NCI-H1417 treated with DMSO at 0.1 percent for 48 hours (cell line): Measurements from ENCODE around the gene OR52B6.
"Not testable (repeated sequence)": the region's sequence is repeated elsewhere in the genome, so short reads cannot be mapped to it uniquely, and the experiment has no call there.

Experiments used
- DNase-seq: peaks from one replicate; lab custom pipeline; 2025; lab: John Stamatoyannopoulos, UW

Gene OR52B6

DNA sequence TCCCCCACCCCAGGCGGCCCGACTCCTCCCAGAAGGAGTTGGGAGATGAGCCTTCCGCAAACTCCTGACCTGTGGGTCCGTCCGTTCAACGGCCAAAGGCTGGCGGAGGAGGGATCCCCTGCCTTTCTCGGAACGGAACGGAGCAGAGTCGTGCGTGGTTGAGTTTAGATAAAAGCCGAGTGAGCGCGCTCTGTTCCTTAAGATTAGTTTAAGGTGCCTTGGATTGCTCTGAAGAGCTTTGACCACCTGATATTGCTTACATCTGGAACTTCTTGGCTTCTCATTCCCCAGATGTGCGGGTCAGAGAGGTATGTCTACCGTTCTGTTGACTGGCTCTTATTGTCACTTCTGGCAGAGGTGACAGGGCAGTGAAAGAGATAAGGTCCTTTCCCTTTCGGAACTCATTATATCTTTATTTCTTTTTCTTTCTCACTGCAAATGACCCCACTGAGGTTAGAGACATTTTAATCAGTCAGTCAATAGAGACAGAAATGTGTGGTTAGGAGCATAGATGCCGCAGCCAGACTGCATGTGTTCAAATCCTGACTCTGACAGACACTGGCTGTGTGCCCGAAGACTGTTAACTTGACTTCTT is 16.0 kb downstream of the OR52B6 start, which contains the start of gene TRIM6:
Gene TRIM6, plus strand, starts transcription at position 31 of the 595 bp plus-strand sequence. Its CDS starts 261 bp downstream, at position 292.
- DNase-seq: no peak

DNA sequence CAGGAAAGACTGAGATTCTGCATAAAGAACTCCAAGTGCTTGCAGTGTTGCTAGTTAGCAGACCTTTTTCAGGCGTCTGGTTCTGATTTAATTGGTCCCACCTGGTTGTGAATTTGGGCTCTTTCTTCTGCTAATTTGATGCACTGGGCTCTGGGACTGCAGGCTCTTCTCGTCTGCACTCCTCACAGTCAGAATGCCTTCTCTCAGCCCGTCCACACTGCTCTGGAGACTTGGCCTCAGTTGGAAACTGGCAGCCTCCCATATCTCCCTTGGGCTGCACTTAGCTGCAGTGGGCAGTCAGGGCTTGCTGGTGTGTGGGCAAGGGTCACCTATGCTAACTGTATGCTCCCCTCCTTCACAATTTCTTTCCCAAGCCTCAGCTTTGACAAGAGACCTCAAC is 17.3 kb downstream of the OR52B6 start:
- no peak for DNase-seq

- DNase-seq: no peak
Measured at GRCh38 chr11:5600374-5600851, 19.7 kb downstream of the OR52B6 start.

- DNase-seq: not testable (repeated sequence)
Measured at GRCh38 chr11:5602791-5603190, 22.1 kb downstream of the OR52B6 start.

DNA sequence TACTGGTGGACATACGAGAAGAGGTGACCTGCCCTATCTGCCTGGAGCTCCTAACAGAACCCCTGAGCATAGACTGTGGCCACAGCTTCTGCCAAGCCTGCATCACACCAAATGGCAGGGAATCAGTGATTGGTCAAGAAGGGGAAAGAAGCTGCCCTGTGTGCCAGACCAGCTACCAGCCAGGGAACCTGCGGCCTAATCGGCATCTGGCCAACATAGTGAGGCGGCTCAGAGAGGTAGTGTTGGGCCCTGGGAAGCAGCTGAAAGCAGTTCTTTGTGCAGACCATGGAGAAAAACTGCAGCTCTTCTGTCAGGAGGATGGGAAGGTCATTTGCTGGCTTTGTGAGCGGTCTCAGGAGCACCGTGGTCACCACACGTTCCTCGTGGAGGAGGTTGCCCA is 22.6 kb downstream of the OR52B6 start:
- DNase-seq: no peak

DNA sequence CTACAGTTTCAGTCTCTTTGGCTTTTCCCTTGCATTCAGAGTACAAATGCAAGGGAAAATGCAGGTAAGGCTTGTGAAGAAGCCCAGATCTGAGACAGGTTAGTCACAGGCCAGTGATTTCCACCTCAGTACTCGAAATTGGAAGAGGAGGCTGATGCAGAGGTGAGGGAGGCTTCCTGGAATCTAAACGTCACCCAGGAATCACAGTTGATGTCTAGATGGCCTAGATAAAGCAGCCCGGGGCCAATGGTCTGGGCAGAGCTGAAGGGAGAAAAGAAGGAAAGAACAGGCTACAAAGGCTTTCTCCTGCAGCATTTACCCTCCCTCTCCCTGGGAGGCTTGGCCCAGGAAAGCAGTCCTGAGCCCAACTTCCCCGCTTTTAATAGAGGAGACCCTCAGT is 24.2 kb downstream of the OR52B6 start:
- DNase-seq: no peak

DNA sequence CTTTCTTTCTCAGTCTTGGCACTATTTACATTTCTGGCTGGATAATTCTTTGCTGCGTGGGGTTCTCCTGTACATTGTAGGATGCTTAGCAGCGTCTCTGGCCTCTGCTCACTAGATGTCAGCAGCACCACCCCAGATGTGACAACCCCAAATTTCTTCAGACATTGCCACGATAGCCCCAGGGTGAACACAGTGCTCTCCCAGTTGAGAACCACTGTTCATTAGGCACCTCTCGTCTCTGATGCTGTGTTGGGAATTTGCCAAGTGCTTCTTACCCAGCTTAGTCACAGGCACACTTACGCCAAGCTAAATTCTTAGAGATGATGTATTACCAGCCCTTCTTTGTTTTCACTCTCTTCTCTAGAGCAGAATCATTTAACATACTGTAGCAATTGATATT is 25.2 kb downstream of the OR52B6 start:
- DNase-seq: no peak

DNA sequence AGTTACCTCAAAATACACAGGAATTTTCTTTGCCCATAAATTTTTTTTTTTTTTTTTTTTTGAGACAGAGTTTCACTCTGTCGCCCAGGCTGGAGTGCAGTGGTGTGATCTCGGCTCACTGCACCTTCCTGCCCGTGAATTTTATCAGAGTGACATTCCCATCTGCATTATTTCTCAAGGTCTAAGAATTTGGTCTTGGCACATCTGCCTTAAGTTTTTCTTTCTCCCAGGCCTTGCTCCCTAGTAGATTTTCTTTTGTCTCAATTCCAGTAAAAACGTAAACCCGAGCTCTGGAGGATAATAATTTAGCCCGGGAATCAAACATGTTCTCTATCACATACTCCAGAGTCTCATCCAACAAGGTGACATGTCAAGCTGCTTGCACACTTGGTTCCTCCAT is 28.1 kb downstream of the OR52B6 start:
- no peak for DNase-seq

DNA sequence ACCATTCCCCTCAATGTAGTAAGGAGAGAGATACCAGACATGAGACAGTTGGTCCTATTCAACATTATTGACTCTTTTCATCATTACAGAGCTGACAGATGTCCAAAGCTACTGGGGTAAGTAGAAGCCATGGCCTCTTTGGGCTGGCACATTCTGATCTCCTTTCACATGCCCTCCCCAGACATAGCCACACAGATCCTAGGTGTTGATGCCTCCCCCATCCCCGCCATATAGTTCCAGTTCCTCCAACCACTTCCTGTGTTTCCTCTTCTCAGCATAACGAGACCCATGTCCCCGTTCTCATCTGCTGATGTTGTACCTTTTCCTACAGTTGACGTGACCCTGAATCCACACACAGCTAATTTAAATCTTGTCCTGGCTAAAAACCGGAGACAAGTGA is 29.8 kb downstream of the OR52B6 start:
- no peak for DNase-seq

- no peak for DNase-seq
Measured at GRCh38 chr11:5611627-5612026, 30.9 kb downstream of the OR52B6 start.

DNA sequence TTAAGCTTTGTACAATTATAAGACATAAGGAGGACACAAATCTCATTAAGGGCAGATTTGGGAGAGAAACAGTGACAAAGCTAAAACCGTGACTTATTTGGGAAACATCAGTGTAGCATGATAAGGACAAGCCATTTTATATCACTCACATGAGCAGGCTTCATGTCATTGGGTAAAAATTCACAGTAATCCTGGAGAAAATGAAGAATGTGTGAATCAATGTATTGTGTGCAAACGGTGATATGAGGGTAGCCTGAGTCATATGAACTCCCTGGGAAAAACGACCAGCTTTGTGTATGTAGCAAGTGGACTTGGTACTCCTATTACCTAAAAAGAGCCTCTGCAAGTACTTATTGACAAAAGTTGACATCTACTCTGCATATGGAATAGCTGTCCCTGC is 38.1 kb downstream of the OR52B6 start:
- DNase-seq: no peak

DNA sequence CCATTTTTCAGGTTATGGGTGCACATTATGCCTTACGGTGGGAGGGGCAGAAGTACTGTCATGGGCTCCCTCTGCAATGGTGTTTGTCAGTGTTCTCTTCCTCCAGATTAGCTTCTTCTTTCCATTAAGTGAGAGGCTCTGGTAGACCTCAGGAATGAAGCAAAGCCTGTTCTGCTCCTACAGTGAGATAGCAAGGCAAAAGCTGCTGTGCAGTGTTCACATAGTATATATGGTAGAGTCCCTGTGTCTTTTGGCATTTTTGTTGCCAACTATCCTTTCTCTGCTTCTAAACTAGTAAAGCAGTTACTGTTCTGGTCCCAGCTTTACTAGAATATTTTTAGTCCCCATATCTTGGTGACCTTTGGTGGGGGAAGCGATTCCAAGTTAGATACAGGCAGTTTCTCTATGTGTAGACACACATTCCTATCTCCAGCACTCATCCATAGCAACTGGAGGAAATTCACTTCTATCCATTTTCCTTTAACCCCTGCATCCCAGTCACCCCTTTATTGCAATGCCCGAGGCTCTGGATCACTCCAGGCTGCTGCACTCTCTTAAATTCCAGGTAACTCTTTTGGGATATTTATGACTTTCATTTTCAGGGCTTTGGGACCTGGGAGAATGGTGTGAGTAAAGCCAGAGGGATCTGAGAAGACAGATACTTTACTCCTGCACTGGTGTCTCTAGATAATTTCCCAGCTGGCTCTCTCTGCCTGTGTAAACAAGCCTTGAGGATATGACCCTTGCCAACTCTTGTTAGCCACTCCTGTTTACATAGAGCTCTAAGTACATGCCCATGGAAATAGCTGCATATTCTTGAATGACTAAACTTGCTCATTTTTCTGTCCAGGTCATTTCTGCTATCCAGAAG is 40.2 kb downstream of the OR52B6 start:
- no peak for DNase-seq

DNA sequence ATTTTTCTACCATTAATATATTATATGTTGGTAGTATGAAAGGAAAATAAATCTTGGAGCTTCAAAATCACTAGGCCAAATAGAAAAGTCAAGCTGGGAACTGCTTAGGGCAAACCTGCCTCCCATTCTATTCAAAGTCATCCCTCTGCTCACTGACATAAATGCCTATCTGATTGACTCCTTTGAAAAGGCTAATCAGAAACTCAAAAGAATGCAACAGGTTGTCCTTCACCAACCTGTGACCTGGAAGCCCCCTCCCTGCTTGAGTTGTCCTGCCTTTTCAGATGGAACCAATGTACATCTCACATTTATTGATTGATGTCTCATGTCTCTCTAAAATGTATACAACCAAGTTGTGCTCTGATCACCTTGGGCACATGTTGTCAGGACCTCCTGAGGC is 40.9 kb downstream of the OR52B6 start:
- no peak for DNase-seq

DNA sequence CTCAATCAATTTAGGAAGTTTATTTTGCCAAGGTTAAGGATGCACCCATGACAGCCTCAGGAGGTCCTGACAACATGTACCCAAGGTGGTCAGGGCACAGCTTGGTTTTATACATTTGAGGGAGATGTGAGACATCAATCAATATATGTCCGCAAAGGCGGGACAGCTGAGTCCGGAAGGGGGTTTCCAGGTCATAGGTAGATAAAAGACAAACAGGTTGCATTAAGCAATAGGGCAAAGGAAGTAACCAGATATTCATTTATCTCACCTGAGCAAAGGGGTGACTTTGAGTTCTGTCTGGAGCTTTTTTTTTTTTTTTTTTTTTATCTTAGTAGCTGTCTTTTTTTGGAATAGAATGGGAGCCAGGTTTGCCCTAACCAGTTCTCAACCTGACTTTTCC is 42.1 kb downstream of the OR52B6 start:
- DNase-seq: no peak

GRCh38 chr11:5624489-5625279 is 44.0 kb downstream of the OR52B6 start, which contains the start of gene TRIM34:
Gene TRIM34, plus strand, starts transcription at chr11:5625001. Its CDS starts 7,331 bp downstream, at chr11:5632332.
- DNase-seq: no peak

- DNase-seq: no peak
Measured at GRCh38 chr11:5625281-5625680, 44.6 kb downstream of the OR52B6 start.

DNA sequence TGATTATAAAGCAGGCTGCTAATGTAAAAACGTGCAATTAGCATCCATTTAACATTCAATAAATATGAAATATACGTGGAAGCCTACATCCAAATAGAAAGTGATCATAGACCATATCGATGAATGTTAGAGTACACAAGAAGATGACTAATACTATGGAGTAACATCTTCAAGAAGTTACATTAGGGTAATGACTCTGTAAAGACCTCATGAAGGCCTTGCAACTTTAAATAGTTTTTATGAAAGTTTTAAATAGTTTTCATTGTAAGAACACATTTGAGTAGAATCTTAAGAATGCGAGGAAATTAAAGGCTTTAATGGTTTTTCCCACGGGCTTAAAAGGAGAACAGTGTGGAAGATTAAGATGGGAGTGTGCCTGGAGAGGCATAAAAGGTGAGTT is 45.5 kb downstream of the OR52B6 start:
- DNase-seq: no peak

- DNase-seq: no peak
Measured at GRCh38 chr11:5631417-5631816, 50.7 kb downstream of the OR52B6 start.
